ENCODE measurements around the gene MECP2.

MECP2 gene

DNA sequence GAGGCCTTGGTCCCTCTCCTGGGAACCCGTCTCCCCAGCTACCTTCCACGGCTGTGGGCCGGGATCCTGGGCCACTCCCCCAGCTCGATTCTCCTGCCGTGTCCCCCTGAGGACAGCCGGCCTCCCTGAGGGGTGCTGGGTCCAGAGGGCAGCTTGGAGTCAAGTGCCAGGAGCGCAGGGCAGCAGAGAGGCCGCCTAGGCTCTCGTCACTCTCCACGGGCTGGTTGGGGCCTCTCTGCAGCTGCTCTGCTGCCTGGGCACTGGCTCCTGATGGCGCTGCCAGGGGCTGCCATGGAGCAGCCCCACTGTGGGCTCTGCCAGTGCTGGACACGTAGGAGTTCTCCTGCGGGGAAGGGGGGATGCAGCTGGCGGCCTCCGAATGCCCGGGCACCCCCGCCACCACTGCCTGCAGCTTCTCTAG lies 84.5 kb downstream of the MECP2 start:
- H3K4me3 ChIP-seq (ENCODE audit: insufficient read depth, low read length, poor library complexity, severe bottlenecking), result no peak overlapping the region
- H3K9me3 ChIP-seq (ENCODE audit: insufficient read depth, low read length), result no peaks in the 10 kb centered on the region
- TF ChIP-seq EZH2phosphoT487 (conservative IDR thresholded peaks at IDR 0.05; ENCODE audit: low read length), result no peak
- TF ChIP-seq, protein P1, sequence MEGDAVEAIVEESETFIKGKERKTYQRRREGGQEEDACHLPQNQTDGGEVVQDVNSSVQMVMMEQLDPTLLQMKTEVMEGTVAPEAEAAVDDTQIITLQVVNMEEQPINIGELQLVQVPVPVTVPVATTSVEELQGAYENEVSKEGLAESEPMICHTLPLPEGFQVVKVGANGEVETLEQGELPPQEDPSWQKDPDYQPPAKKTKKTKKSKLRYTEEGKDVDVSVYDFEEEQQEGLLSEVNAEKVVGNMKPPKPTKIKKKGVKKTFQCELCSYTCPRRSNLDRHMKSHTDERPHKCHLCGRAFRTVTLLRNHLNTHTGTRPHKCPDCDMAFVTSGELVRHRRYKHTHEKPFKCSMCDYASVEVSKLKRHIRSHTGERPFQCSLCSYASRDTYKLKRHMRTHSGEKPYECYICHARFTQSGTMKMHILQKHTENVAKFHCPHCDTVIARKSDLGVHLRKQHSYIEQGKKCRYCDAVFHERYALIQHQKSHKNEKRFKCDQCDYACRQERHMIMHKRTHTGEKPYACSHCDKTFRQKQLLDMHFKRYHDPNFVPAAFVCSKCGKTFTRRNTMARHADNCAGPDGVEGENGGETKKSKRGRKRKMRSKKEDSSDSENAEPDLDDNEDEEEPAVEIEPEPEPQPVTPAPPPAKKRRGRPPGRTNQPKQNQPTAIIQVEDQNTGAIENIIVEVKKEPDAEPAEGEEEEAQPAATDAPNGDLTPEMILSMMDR (IDR thresholded peaks at IDR 0.05; ENCODE audit: insufficient read depth, low read length, poor library complexity, severe bottlenecking), result no peak
- H3K27me3 ChIP-seq (ENCODE audit: low read length), result no peaks in the 10 kb centered on the region
- H3F3A ChIP-seq (ENCODE audit: insufficient read depth), result no peaks in the 10 kb centered on the region
- no peak overlapping the region for H3K27ac ChIP-seq (ENCODE audit: low read depth, low read length)
- no peak overlapping the region for H3K9ac ChIP-seq (ENCODE audit: low read length)
- H3K79me2 ChIP-seq (ENCODE audit: insufficient read depth, low read length), result peaks cover 4% of the 10 kb centered on the region; the same call in 1 of the 2 replicates
- H4K20me1 ChIP-seq (ENCODE audit: low read depth, low read length), result no peaks in the 10 kb centered on the region
- H3K9me2 ChIP-seq (replicated peaks; ENCODE audit: insufficient read depth, low read length), result no peaks in the 10 kb centered on the region
- no peak overlapping the region for H3K4me2 ChIP-seq (ENCODE audit: low read depth, low read length, poor library complexity, severe bottlenecking)
- no peaks in the 10 kb centered on the region for H3K36me3 ChIP-seq (ENCODE audit: low read length)
- H2AFZ ChIP-seq (ENCODE audit: low read depth, low read length, severe bottlenecking), result no peak overlapping the region

DNA sequence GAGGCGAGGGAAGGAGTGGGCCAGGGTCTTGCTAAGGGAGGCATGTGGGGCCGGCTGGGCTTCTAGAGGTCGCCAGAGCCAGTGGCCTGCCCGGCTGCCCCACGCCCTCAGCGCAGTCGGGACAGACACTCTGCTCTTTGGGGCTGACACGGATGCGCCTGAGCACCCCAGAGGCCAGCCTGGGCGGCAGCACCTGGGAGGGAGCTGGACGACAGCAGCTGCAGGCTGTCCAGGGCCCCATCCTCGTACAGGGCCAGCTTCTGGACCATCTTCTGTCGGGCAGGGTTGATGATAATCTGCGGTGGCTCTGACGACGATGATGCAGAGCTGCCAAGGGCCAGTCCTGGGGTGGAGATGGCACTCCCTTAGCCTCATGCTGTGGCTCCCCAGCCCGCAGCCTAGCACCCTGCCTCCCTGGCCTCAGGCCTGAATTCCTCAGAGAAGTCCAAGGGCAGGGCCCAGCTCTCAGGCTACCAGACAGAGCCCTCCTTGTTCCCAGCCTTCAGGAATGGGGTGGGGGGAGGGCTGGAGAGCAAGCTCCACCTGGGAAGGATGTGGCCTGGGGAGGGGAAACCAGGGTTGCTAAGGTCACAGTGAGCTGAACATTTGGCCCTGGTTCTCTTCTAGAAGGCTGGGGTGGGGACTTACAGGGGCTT lies 85.1 kb downstream of the MECP2 start:
- H4K20me1 ChIP-seq (ENCODE audit: low read depth, low read length), result no peaks in the 10 kb centered on the region
- H2AFZ ChIP-seq (ENCODE audit: low read depth, low read length, severe bottlenecking), result no peak overlapping the region
- no peaks in the 10 kb centered on the region for H3K36me3 ChIP-seq (ENCODE audit: low read length)
- TF ChIP-seq, protein P1 (IDR thresholded peaks at IDR 0.05; ENCODE audit: insufficient read depth, low read length, poor library complexity, severe bottlenecking), result no peak
- no peak for TF ChIP-seq EZH2phosphoT487 (conservative IDR thresholded peaks at IDR 0.05; ENCODE audit: low read length)
- H3K9me2 ChIP-seq (replicated peaks; ENCODE audit: insufficient read depth, low read length), result no peaks in the 10 kb centered on the region
- no peak overlapping the region for H3K4me3 ChIP-seq (ENCODE audit: insufficient read depth, low read length, poor library complexity, severe bottlenecking)
- no peaks in the 10 kb centered on the region for H3F3A ChIP-seq (ENCODE audit: insufficient read depth)
- no peaks in the 10 kb centered on the region for H3K27me3 ChIP-seq (ENCODE audit: low read length)
- no peak overlapping the region for H3K4me2 ChIP-seq (ENCODE audit: low read depth, low read length, poor library complexity, severe bottlenecking)
- H3K27ac ChIP-seq (ENCODE audit: low read depth, low read length), result no peak overlapping the region
- no peak overlapping the region for H3K9ac ChIP-seq (ENCODE audit: low read length)
- no peaks in the 10 kb centered on the region for H3K9me3 ChIP-seq (ENCODE audit: insufficient read depth, low read length)
- no peaks in the 10 kb centered on the region for H3K79me2 ChIP-seq (ENCODE audit: insufficient read depth, low read length)

DNA sequence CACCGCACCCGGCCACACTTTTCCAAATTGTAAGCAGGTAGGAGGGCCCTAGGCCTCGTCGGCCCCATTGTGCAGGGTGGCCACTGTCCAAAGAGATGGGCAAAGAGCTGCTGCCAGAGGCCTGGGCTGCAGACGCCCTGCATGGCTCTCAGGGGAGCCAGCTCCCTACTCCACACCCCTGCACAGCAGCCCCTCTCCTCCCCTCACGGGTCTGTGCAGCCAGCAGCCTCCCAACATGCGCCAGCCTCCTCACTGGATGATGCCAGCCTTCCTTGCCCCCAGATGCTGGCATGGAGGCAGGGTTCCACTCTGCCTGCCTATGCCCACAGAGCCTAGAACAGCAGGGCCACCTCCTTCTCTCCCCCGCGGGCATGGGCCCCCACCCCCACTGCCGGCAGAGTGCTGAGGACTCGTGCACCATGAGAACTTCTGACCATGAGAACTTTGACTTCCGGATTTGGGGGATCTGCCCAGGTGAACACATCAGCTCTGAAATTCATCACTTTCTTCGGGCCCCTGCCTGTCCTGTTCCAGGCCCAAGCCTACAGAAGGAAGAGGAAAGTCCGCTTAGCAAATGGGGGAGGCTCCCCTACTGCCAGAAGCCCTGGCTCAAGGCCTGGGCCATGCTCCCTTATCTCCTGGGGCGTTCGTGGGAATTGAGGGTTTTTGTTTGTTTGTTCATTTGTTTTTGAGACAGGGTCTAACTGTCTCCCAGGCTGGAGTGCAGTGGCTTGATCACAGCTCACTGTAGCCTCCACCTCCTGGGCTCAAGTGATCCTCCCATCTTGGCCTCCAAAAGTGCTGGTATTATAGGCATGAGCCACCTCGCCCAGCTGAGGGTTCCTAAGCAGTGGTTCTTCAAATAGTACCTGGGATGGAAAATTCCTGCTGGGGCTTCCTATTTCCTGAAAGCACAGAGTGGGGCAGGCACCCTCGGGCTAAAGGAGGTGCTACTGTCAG lies 85.9 kb downstream of the MECP2 start:
- H3K27ac ChIP-seq (ENCODE audit: low read depth, low read length), result no peak overlapping the region
- no peaks in the 10 kb centered on the region for H3F3A ChIP-seq (ENCODE audit: insufficient read depth)
- no peak overlapping the region for H3K9ac ChIP-seq (ENCODE audit: low read length)
- no peak for TF ChIP-seq EZH2phosphoT487 (conservative IDR thresholded peaks at IDR 0.05; ENCODE audit: low read length)
- TF ChIP-seq, protein P1 (IDR thresholded peaks at IDR 0.05; ENCODE audit: insufficient read depth, low read length, poor library complexity, severe bottlenecking), result no peak
- H3K9me2 ChIP-seq (replicated peaks; ENCODE audit: insufficient read depth, low read length), result no peaks in the 10 kb centered on the region
- no peaks in the 10 kb centered on the region for H3K27me3 ChIP-seq (ENCODE audit: low read length)
- no peaks in the 10 kb centered on the region for H3K36me3 ChIP-seq (ENCODE audit: low read length)
- no peaks in the 10 kb centered on the region for H3K79me2 ChIP-seq (ENCODE audit: insufficient read depth, low read length)
- H3K4me2 ChIP-seq (ENCODE audit: low read depth, low read length, poor library complexity, severe bottlenecking), result no peak overlapping the region
- H4K20me1 ChIP-seq (ENCODE audit: low read depth, low read length), result no peaks in the 10 kb centered on the region
- H3K4me3 ChIP-seq (ENCODE audit: insufficient read depth, low read length, poor library complexity, severe bottlenecking), result no peak overlapping the region
- no peak overlapping the region for H2AFZ ChIP-seq (ENCODE audit: low read depth, low read length, severe bottlenecking)
- no peaks in the 10 kb centered on the region for H3K9me3 ChIP-seq (ENCODE audit: insufficient read depth, low read length)
